RWPE2 (cell line): ENCODE data around the gene AKT1.

Experiments
- ATAC-seq: fragments of 200-7000 bp; cut with Tn5 transposase; 3 replicates; pipeline ENCODE4 v1.9.1; 2021; ENCODE audit warnings: low read depth
- DNase-seq: peaks from one replicate; pipeline ENCODE4 v3.0.0-alpha.2; 2020; ENCODE audit warnings: low spot score
- H3K27ac ChIP-seq: fragments of 450-650 bp; 2 replicates; pipeline ENCODE4 v1.5.1; 2017; ENCODE audit warnings: mild to moderate bottlenecking; ENCODE audit not compliant: poor library complexity, severe bottlenecking
- H3K27me3 ChIP-seq: fragments of 250-450 bp; sonication (Bioruptor Pico); 2 replicates; pipeline ENCODE4 v1.5.1; 2021; ENCODE audit warnings: mild to moderate bottlenecking, moderate library complexity; ENCODE audit not compliant: insufficient read depth, poor library complexity, severe bottlenecking
- H3K36me3 ChIP-seq: fragments of 250-450 bp; sonication (Bioruptor Pico); 2 replicates; pipeline ENCODE4 v1.5.1; 2020; ENCODE audit warnings: low read depth, mild to moderate bottlenecking, moderate library complexity
- H3K4me1 ChIP-seq: fragments of 250-450 bp; sonication (Bioruptor Pico); 2 replicates; pipeline ENCODE4 v1.5.1; 2021; ENCODE audit warnings: mild to moderate bottlenecking, moderate library complexity; ENCODE audit not compliant: insufficient read depth, poor library complexity, severe bottlenecking
- H3K4me3 ChIP-seq: fragments of 250-450 bp; sonication (Bioruptor Pico); 2 replicates; pipeline ENCODE4 v1.5.1; 2021; ENCODE audit warnings: mild to moderate bottlenecking, moderate library complexity; ENCODE audit not compliant: severe bottlenecking
- H3K9me3 ChIP-seq: fragments of 250-450 bp; sonication (Bioruptor Pico); 2 replicates; pipeline ENCODE4 v1.5.1; 2021; ENCODE audit warnings: mild to moderate bottlenecking, moderate library complexity; ENCODE audit not compliant: severe bottlenecking
- TF ChIP-seq, protein P1 (sequence below): fragments of 450-650 bp; IDR thresholded peaks from one replicate; pipeline ENCODE4 v1.5.1; 2017; ENCODE audit warnings: mild to moderate bottlenecking, moderate library complexity; ENCODE audit not compliant: poor library complexity, severe bottlenecking

Gene AKT1

GRCh38 chr14:104769324-104770071, 26.1 kb downstream of the AKT1 start:
- Histone ChIP-seq H3K4me3 (no peak overlapping the region), H3K27ac (no peak overlapping the region), H3K4me1 (no peaks in the 10 kb centered on the region), H3K36me3 (peaks cover 32% of the 10 kb centered on the region), H3K9me3 (peaks cover 6% of the 10 kb centered on the region), H3K27me3 (no peaks in the 10 kb centered on the region)
- no peak for ATAC-seq
- DNase-seq = no peak
- TF ChIP-seq, protein P1, sequence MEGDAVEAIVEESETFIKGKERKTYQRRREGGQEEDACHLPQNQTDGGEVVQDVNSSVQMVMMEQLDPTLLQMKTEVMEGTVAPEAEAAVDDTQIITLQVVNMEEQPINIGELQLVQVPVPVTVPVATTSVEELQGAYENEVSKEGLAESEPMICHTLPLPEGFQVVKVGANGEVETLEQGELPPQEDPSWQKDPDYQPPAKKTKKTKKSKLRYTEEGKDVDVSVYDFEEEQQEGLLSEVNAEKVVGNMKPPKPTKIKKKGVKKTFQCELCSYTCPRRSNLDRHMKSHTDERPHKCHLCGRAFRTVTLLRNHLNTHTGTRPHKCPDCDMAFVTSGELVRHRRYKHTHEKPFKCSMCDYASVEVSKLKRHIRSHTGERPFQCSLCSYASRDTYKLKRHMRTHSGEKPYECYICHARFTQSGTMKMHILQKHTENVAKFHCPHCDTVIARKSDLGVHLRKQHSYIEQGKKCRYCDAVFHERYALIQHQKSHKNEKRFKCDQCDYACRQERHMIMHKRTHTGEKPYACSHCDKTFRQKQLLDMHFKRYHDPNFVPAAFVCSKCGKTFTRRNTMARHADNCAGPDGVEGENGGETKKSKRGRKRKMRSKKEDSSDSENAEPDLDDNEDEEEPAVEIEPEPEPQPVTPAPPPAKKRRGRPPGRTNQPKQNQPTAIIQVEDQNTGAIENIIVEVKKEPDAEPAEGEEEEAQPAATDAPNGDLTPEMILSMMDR = no peak

DNA sequence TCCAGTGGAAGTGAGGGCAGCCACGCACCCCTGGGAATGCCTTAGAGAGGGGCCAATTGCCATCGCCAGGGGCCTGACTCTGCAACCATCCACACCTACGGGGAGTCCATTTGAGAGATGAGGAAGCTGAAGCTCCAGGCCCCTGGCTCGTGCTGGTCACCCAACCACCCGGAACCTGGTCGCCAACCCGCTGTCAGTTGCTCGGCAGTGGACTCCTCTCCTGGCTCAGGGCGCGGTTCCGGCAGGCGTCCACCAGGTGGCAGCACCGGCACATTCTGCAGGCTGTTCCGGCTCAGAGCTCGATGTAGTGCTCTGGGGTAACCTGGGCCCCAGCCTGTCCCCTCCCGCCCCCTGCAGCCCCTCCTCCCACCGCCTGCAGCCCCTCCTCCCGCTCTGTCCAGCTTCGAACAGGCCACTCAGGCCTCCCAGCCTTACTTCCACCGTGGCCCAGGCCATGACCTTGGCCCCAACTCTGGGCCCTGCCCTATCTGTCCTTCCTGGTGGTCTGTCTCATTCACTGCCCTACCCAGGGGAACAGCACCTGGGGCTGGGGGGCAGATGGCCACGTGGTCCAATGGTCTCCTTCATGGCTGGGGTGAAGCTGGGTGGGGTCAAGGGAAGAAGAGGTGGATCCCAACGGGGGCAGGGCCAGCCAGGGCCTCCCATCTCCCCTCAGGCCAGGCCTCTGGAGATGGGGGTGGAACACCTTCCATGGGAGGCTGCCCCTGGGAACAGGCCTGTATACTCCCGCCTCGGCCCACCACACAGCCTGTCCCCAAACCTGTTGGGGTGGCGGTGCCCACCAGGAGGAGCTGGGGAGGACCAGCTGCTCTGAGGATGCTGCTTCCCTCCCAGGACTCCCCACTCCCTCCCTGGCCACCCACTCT, 26.9 kb downstream of the AKT1 start:
- no peak for DNase-seq
- peaks cover 6% of the 10 kb centered on the region for H3K9me3 ChIP-seq
- ATAC-seq = peak; percentile 87
- H3K27ac ChIP-seq = no peak overlapping the region
- TF ChIP-seq, protein P1 = peak; percentile 98
- H3K27me3 ChIP-seq = no peaks in the 10 kb centered on the region
- H3K36me3 ChIP-seq = peaks cover 30% of the 10 kb centered on the region
- no peaks in the 10 kb centered on the region for H3K4me1 ChIP-seq
- no peak overlapping the region for H3K4me3 ChIP-seq

DNA sequence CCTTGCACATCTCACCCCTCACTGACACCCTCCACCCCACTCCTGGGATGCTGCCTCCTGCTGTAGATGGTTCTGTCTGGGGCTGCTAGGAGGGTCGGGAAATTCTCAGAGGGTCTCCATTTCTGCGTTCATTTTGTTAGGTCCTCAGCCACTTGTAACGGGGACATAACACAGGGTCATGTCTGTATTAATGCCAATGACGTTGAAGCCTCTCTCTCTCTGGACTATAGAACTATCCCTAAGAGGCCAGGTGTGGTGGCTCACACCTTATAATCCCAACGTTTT, 28.0 kb downstream of the AKT1 start:
- H3K4me1 ChIP-seq = no peaks in the 10 kb centered on the region
- H3K36me3 ChIP-seq = peaks cover 20% of the 10 kb centered on the region
- ATAC-seq (no peak), DNase-seq (no peak)
- H3K9me3 ChIP-seq = peaks cover 6% of the 10 kb centered on the region
- H3K27ac ChIP-seq = no peak overlapping the region
- TF ChIP-seq, protein P1 = no peak
- no peak overlapping the region for H3K4me3 ChIP-seq
- no peaks in the 10 kb centered on the region for H3K27me3 ChIP-seq

DNA sequence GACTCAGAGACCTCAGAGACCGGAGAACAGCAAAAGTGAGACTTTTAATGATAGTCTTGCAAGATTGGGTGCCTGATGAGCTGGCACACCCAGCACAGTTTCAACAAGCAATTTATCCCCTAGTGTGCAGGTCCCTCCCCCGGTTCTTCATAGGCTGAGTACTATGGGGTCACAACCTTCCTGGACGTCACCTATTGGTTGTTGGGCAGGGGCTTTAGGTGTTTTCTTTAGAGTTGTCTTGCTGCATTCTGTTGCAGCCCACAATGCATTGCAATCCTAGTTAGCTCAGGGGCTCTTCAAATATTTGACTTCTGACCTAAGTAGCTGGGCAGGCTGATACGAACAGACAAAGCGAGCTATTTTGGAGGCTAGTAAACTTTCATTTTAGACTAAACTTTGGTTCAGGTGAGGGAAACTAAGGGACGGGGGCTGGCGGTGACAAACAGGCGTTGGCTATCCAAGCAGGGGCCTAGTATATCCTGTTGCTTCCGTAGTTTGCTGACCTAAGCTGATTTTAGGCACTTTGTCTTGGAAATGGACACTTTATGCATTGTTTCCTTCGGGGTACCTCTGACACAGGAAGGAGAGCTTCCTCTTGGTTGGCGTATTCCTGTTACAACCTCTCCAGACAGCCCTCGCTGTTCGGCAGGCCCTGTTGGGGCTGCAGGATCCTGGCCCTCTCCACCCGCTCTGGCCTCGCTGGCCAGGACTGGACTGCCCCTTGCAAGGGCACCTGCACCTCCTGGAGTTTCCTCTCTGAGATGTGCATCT, 28.5 kb downstream of the AKT1 start:
- TF ChIP-seq, protein P1 = no peak
- H3K4me1 ChIP-seq = no peaks in the 10 kb centered on the region
- ATAC-seq = no peak
- H3K9me3 ChIP-seq = peaks cover 6% of the 10 kb centered on the region
- DNase-seq = no peak
- H3K27me3 ChIP-seq = no peaks in the 10 kb centered on the region
- H3K27ac ChIP-seq = no peak overlapping the region
- H3K36me3 ChIP-seq = peaks cover 14% of the 10 kb centered on the region
- H3K4me3 ChIP-seq = no peak overlapping the region
